H4 (cell line): ENCODE results near the gene SPATA16. TPM values are rescaled to one million over a fixed set of nuclear protein-coding genes. Genes with fewer than 3 reads are reported as not detected.
"Not testable (repeated sequence)": the region's sequence is repeated elsewhere in the genome, so short reads cannot be mapped to it uniquely, and the experiment has no call there.

ENCODE experiments used
- DNase-seq: peaks from one replicate; pipeline ENCODE4 v3.0.0-alpha.2; 2015; ENCODE audit warnings: low spot score
- total RNA-seq: library from RNA; depleted of rRNA; stranded (reverse); fragments of >200 nt; shearing (Covaris generic); gene quantifications from 2 replicates; pipeline ENCODE4 v1.2.3, GENCODE V29; 2014

Gene SPATA16
- total RNA-seq, 1 experiment from 2014 or later = not detected

- DNase-seq = no peak
Measured at GRCh38 chr3:173058229-173058628, 82.8 kb downstream of the SPATA16 start.

- no peak for DNase-seq
Measured at GRCh38 chr3:173055228-173055933, 85.7 kb downstream of the SPATA16 start.

GRCh38 chr3:173049360-173049759 lies 91.7 kb downstream of the SPATA16 start:
- DNase-seq = no peak

GRCh38 chr3:173045770-173046382 lies 95.2 kb downstream of the SPATA16 start:
- no peak for DNase-seq

GRCh38 chr3:173044998-173045397 lies 96.0 kb downstream of the SPATA16 start:
- DNase-seq = no peak

GRCh38 chr3:173043757-173044156 lies 97.3 kb downstream of the SPATA16 start:
- no peak for DNase-seq

GRCh38 chr3:173038484-173038871 lies 102.6 kb downstream of the SPATA16 start:
- no peak for DNase-seq

GRCh38 chr3:173037840-173038483 lies 103.1 kb downstream of the SPATA16 start:
- DNase-seq = no peak

GRCh38 chr3:173030273-173030672 lies 110.8 kb downstream of the SPATA16 start:
- no peak for DNase-seq

- DNase-seq = no peak
Measured at GRCh38 chr3:173028351-173028750, 112.7 kb downstream of the SPATA16 start.

GRCh38 chr3:173027429-173027828 lies 113.6 kb downstream of the SPATA16 start:
- DNase-seq = no peak

GRCh38 chr3:173025941-173026340 lies 115.1 kb downstream of the SPATA16 start:
- no peak for DNase-seq

- no peak for DNase-seq
Measured at GRCh38 chr3:173021547-173022185, 119.4 kb downstream of the SPATA16 start.

GRCh38 chr3:173020128-173020527 lies 120.9 kb downstream of the SPATA16 start:
- not testable (repeated sequence) for DNase-seq

- DNase-seq = no peak
Measured at GRCh38 chr3:173019378-173019777, 121.7 kb downstream of the SPATA16 start.

- no peak for DNase-seq
Measured at GRCh38 chr3:173018758-173019157, 122.3 kb downstream of the SPATA16 start.

- no peak for DNase-seq
Measured at GRCh38 chr3:173013219-173013832, 127.7 kb downstream of the SPATA16 start.

- DNase-seq = no peak
Measured at GRCh38 chr3:173009410-173009809, 131.6 kb downstream of the SPATA16 start.

- no peak for DNase-seq
Measured at GRCh38 chr3:173008978-173009377, 132.1 kb downstream of the SPATA16 start.

- DNase-seq = no peak
Measured at GRCh38 chr3:173007079-173007723, 133.8 kb downstream of the SPATA16 start.

GRCh38 chr3:173006006-173006405 lies 135.0 kb downstream of the SPATA16 start:
- DNase-seq = no peak

- no peak for DNase-seq
Measured at GRCh38 chr3:173004681-173005080, 136.4 kb downstream of the SPATA16 start.
